Fibroblast of lung (primary cell): ENCODE measurements around the gene ARVCF.

ENCODE experiments used
- EZH2 ChIP-seq: IDR thresholded peaks from 2 replicates; pipeline ENCODE4 v1.5.1; 2012; ENCODE audit warnings: low read length, control low read depth, mild to moderate bottlenecking; ENCODE audit errors: missing control alignments
- TF ChIP-seq, protein P1 (sequence below), 2 donors: IDR thresholded peaks in 1 of 2; conservative IDR thresholded peaks in 1 of 2; 1 replicate in 1 of 2; 2 replicates in 1 of 2; pipeline ENCODE4 v1.5.1; 2011 to 2012; ENCODE audit warnings: low read length in 2 of 2, control low read depth in 1 of 2, inconsistent platforms in 1 of 2, low read depth in 1 of 2, mild to moderate bottlenecking in 1 of 2

DNA sequence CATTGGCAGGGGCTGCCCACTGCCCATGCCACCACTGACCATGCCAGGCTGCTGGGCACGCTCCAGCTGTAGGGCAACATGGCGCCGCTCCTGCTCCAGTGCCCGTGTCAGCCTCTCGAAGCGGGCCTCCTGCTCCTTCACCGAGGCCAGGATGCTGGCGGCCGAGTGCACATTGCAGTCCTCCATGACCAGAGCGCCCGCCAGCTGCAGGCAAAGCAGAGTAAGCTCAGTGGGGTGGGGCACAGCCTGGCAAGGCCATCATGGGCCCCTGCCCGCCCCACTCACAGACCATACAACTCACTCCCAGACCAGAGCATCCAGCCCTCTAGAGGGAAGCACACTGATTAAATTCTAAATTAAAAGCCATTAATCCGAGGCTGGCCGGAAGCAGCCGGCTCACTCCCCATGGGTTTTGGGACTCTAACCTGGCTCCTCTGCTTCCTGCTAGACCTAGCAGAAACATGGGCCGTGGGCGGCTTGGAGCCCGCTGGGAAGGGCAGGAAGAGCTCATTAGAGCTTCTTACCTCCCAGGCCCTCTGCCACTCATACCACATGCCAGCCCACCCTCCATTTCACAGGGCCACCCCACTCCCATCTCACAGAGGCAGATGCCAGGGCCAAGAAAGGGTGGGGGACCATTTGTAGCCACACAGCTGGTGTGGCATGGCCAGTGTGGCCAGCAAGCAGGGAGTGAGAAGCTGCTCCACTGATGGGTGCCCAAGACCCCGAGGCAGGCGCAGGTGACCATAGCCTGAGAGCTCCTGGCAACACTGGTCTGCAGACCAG is 25.8 kb downstream of the ARVCF start:
- TF ChIP-seq, protein P1, sequence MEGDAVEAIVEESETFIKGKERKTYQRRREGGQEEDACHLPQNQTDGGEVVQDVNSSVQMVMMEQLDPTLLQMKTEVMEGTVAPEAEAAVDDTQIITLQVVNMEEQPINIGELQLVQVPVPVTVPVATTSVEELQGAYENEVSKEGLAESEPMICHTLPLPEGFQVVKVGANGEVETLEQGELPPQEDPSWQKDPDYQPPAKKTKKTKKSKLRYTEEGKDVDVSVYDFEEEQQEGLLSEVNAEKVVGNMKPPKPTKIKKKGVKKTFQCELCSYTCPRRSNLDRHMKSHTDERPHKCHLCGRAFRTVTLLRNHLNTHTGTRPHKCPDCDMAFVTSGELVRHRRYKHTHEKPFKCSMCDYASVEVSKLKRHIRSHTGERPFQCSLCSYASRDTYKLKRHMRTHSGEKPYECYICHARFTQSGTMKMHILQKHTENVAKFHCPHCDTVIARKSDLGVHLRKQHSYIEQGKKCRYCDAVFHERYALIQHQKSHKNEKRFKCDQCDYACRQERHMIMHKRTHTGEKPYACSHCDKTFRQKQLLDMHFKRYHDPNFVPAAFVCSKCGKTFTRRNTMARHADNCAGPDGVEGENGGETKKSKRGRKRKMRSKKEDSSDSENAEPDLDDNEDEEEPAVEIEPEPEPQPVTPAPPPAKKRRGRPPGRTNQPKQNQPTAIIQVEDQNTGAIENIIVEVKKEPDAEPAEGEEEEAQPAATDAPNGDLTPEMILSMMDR (conservative IDR thresholded peaks at IDR 0.05 in 1 of 2, IDR thresholded peaks at IDR 0.05 in 1 of 2; ENCODE audit: low read depth in 1 of 2, low read length in 2 of 2): no peak
- TF ChIP-seq EZH2: no peak
